NCI-H510A (cell line): ENCODE data around the gene XCL2.

Source experiments
- DNase-seq: peaks from one replicate; lab custom pipeline; 2025; lab: John Stamatoyannopoulos, UW

The XCL2 gene

DNA sequence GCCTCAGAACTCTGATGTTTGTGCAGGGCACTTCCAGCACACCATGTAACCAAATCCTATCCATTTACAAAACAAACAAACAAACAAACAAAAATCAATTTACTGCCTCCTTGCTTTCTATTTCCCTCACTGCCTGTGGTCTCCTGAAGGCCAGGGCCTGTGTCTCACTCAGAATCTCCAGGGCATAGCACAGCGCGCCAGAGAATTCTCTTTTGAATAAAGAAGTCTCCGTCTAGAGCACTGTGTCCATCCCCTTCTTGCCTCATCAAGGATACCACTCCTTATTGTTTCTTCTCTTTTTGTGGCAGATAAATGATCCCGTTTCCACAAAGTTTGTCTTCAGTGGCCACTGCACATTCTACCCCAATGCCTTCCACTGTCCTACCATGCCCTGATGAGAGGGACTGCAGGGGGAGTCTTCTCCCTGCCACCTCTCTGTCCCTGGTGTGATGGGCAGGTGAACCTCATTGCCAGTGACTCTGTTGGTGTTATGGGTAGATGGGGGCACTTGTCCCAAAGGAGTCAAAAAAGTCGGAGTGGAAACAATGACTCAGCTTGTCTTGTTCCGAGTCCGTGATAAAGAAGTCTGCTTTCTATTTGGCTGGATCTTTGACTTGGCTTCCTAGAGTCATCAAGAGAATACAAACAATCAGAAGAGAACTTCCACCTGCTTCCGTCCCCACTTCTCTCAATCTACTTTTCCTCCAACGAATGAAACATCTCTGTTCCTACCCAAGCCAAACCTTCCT lies 30.0 kb downstream of the XCL2 start:
- no peak for DNase-seq

DNA sequence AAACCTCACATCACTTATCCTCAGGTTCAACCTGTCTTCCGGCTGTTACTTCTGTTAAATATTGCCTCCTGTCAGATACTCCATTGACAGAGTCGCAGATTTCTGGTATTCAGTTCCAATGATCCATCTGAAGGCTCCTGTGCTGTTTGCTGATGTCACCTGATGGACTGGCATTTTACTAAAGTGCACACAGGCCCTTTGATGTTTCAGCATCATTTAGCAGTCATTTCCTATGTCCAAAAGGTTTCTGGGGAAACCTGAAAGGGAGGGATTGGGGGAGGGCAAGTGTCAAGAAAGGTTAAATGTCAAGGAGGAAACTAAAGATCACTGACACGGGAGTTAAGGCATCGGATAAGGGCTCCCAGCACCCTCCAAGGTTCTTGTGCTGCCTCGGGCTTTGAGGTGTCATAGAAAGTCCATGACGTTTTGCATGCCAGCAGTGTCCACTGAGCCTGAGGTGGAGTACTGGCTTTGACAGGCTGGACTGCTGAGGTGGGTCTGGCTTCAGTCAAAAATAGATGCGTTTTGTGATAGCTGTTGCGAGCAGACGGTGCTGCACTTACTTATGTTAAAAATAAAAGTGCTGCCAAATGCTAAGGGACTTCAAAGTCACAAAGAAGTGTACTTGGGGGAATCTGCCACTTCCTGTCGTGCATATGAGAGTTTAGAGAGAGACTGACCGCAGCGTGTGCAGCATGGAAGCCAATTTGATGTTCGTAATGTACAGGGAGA lies 30.8 kb downstream of the XCL2 start:
- DNase-seq: no peak

DNA sequence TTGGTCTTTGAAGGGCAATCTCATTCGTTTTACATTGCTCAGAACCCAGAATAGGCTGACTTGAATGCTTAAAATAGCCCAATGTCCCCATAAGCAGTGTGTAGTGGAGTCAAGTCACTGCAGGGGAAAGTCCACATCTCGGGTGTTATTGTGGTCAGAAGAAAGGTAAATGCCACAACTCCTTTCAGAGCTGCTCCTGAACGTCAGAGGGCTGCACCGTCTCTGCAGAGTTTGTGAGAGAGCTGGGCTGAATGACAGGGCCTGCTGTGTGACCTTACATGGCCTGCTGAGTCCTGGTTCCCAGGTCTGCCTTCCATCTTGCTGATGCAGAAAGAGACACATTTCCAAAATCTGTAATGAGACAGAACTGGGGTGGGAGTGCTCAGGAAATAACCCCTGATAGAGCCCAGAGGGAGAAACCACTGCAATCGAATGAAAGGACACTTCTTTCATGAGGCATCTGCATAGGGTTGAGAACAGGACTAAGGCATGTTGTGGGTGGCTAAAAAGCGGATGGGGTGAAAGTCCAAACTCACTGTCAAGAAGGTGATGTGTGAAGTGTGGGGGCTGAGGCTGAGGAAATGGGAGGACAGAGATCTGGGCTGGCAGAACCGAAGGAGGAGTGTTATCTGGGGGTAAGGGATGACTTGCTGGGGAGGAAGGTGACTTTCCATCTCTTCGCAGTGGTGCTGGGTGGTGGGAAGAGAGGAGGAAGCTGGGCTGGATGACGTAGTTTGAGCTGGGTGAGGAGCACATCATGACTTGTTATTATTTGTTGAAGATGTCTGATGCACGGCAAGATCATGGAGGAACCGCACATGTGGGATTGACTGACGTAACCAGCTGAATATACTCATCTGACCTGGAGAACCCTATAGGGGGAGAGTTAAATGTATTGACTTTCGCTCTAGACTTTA lies 33.7 kb downstream of the XCL2 start:
- no peak for DNase-seq

DNA sequence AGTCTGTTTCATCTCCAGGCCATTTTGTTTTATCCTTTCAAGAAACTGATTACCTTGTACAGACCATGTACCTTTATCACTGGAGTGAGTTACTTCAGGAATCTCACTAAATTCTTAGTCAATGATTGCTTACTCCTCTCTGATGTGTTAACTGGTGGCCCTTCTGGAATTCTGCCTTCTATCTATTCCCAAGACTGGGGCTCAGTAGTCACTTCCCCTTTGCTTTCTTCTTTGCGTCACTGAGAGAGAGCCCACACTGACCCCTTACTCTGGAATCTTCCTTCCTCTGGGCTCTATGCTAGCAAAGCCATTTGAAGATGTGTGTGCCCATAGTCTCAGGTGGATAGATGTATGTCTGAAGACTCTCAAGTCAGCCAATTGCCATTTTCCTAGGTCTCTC lies 34.6 kb downstream of the XCL2 start:
- no peak for DNase-seq

DNA sequence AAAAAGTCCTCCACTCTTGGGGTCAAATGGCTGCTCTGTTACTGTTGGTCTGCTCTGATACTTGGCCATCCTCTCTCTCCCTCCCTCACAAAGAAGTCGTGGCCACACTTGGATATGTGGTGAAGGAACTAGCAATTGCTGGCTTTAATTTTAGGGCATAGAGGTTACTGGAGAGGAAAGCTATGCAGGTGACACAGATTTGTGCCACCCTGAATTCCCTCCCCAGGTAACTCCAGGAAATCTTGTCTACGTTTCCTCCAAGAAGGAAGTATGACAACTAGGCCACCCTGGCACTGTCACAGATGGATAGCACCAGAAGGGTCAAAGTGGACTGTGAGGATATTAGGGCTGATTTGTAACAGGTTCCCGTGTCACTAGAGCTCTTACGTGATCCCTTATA lies 36.0 kb downstream of the XCL2 start:
- DNase-seq: no peak

DNA sequence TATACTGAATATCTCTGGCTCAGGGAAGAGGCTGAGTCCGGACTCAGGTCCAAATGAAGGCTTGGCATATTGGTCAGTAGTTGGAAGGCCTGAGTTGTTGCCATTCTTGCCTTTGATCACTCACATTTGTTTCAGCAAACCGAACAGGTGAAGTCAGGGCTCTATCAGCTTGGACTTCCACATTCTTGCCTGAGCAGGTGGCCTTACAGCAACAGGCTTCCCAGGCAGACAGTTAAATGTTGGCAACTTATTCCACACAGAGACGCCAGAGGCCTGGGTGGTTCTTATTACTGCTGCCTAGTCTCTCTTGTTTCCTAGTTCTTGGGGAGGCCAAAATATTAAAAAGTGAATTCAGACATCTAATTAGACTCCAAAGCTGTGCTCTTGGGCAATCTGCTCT lies 36.6 kb downstream of the XCL2 start:
- no peak for DNase-seq

DNA sequence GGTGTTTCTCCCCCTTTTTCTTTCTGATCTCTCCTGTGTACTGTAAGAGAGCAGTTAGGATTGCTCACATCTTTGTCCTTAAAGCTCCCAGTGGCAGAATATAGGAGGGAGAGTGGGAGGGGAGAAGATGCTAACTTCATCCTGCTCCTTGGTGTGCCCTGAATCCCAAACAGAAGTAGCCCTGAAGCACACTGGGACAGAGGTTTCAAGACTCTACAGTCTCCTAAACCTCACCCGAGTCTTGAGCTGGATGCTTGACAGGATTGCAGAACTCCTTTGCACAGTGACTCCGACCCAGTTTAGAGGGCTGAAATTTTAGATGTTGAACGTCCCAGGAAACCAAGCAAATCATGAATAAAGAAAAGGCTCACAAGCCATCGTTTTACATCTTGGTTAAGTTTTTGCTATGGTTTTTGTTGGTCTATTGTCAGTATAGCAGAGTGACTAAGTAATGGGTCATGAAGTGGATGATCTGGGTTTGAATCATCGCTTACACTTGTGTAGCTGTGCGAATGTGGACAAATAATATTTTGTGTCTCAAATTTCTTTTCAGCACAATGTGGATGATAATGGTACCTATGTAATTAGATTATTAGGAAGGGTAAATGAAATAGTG lies 37.5 kb downstream of the XCL2 start:
- DNase-seq: no peak

DNA sequence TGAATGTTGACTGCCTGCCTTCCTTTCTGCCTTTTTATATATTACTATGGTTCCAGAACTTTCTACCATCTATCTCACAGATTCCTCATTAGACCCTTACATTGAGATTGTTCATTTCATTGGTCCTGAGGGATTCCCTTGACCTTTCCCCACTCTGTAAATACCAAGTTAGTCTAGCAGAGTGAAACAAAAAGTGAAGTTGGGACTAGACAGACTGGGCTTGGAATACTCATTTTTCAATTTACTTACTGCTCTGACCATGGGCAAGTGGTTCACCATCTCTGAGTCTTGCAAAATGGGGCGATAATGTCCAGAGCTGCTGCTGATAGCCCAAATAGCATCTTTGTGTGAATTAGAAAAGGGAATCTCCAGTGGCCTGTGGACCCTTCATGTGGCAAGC lies 38.8 kb downstream of the XCL2 start:
- DNase-seq: no peak

DNA sequence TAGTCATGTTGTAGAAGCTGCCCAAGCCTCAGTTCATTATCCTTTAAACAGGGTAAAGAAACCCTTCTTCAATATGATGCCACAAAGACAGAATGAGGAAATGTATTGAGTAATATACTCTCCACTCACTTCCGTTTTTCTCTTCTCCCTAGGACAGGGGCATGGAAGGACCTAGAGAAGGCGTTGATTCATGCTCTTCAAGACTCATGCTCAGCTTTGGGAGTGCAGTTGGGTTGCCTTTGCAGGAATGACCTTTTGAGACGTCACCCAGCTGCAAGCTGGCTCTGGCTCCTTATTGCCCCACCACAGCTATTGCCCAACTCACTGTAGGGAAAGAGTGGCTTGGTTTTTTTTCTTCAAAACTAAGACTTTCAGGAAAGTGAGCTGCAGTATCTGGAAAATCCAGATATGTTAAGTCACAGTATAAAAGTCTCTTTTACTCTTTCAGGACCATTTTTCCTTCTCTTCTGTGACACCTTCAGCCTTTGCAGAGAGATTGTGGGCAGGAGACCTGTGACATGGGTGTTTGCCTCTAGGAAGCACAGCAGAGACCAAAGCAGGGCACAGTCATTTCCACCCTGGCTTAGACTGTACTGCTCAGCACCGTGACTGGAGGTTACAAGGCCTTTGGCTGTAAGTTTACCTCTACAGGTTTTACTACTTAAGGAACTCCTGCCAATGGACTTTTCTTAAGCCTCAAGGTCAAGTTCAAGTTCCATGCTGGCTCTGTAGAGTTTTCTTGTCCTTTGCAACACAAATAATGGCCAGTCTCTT lies 39.5 kb downstream of the XCL2 start:
- no peak for DNase-seq

DNA sequence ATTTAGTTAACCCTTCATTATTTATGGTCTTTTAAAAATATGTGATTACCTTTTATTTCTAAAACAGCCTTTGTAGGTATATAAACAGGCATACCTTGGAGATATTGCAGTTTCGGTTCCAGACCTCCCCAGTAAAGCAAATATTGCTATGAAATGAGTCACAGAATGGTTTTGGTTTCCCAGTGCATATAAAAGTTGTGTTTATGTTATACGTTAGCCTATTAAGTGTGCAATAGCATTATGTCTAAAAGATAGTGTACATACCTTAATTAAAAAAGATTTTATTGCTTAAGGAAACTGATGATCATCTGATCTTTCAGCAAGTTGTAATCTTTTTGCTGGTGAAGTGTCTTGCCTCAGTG lies 44.1 kb downstream of the XCL2 start:
- DNase-seq: no peak

DNA sequence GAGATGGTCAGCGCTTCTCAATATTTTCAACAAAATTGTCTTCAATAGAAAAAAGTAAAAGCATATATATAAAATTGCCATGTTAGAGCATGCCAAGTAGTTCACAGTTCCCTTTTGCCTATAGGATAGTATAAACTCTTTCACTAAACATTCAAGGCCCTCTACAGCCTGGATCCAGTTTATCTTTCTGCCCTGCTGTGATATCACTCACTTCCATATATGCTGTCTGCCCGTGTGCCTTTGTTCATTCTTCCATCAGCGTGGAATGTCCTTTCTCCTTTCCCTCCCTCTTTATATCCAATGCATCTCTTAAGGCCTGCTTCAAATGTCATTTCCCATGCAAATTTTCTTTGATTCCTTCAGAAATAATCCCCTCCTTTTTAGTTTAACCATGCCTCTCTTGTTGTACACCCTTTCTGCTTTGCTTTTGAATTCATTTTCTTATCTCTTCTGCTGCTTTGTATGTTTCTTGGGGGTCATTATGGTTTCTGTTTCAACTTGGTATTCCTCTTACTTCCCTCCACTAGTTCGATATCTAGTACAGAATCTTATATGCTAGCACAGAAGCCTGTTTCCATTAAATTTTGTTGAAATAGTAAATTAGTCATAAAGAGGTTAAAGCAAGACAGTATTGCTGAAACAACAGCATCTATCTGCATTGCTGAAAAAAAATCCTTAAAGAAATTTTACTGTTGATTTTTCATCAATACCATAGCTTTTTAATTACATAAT lies 44.7 kb downstream of the XCL2 start:
- DNase-seq: no peak

DNA sequence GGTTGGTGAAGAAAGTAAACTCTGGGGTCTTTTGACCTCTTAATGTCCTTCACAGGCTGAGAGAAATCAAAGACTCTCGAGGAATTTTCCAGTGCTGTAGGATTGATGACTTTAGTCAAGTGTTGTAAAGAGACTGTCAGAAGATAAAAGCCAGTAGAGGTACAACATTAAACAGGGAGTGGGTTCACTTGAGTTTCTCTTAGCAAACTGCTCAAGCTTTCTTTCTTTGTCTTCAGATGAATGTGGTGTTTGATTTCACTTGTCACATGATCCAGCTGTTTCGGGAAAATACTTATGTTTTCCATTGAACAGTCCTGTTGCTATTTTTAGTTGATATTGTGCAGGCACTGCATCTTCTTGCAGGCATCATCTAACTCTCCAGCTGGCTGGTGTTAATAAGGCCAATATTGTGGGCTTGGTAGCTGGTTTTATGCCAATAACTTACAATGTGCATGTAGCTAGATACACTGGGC lies 45.6 kb downstream of the XCL2 start:
- no peak for DNase-seq

DNA sequence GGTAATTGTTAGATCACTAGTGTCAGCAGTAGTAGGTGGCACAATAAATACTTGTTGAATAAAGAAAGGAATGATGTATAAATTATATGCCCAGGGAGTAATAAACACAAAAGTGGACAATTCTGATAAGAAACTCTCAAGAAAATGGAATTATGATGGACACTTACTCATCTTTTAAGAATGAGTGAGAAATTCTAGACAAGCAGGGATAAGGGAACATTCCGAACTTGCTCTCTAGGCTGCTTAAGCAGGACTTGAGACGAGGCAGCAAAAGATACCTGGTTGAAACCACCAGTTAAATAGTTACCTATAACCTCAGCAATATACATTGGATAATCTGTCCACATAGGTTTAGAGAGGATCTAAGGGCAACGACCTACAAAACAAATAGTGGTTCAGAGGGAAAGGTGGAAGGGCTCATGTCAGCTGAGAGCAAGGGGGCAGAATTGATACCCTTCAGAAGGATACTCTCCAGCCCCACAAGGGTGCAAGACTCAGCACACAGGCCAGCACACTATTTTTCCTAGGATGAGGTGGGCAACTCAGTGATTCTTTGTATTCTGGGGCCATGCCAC lies 46.3 kb downstream of the XCL2 start:
- DNase-seq: no peak

DNA sequence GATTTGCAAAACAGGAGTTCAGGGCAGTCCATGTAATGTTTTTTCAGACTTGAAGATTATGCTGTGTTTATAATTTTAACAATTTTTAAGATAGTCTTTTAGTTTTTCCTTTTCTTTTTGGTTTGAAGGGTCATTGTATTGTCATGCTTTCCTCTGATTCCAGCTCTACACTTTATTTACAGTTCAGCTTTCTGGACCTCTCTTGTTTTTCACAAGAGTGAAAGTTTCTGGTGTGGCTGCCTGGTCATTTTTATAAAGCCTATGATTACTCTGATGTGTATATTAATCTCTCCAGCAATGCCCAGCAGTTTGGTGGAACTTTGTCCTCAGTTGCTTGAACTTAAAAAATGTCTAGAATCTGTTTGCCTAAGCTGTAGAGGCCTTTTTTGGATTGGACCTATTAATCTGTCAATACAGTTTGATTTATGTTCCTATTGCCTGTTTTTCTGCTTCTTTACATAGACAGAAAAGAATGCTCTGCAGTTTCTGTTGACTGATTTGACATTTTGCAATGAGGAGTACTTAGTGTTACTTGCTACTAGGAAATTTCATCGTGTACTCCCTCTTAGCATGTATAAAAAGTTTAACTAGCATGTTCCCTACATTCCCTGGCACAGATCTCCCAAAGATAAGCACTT lies 52.2 kb downstream of the XCL2 start:
- DNase-seq: no peak
